ENCODE results near the gene HCRTR1.

The HCRTR1 gene

DNA sequence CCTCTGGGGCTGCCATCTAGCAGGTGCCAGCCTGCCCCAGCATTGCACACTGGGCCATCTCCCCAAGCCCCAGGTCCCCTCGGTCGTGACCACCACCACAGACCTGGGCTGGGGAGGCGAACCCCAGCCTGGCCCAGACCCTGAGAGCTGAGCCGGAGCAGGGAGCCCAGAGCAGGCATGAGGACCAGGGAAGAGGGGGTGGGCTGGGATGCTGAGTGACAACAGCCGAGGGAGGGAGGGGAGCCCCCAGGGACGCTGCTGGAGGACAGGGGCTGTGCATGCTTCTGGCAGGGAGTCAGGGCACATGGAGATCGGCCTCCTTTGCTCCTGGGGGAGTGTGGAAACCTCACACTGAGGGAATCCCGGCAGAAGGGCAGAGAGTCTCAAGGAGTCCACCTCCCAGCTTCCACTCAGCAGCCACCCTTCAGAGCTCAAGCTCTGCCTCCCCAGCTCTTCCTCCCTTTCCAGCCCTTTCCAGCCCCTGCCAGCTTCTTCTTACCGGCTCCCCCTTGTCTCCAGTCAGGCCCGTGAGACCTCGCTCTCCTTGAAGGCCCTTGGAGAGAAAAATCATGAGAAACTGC, 50.9 kb downstream of the HCRTR1 start:
- DNase-seq, result no peak

- no peak for DNase-seq
Observed at GRCh38 chr1:31669433-31669785, 51.9 kb downstream of the HCRTR1 start.

DNA sequence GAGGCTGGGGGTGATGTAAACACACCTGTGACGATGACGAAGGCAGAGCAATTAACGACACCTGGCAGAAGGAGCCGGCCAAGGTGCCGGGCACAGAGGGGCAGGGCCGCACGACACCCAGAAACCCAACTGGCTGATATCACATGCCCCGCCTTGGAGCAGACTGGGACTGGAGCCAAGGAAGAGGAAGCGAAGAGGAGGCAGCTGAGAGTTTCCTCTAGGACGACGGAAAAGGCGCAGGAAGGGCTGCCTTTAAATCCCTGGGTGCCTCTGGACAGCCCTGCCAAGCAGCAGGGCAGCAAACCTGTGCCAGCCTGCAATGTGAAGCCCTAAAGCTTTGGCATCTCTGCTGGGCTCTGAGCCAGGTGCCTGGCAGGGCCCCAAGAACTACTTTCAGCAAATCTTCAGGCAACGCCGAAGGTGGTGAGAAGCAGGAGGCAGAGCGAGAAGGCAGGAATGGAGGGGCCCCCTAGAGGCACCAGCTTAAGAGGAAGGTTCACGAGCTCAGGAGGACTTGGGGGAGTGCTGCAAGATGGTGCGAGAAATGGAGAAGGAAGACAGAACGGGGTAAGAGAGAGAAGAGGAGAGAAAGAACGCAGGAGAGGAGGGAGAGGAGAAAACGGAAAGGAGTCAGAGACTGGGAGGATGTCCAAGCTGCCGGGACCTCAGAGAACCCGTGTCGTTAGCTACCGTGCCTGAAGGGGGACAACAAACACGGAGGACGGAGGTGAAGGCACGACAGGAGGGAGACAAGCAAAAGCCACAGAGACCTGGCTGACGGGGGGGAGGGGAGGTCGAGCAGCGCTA, 52.5 kb downstream of the HCRTR1 start:
- DNase-seq, result peak in 1 of 2 experiments; percentile 11

DNA sequence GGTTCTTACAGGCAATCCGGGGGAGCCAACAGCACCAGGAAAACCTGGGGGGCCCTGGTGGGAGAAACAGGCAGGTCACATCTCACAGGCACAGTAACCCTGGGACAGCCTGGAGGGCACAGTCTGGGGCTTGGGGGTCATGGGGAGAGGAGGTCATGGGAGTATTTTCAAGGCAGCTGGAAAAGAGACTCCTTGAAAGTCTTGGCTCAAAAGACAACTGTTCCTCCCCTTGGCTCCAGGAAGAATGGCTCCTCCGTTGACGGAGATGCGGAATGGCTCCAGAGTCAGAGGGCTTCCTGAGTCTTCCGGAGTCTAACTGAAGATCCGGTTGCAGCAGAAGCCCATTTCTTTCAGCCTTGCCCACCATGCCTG, 53.1 kb downstream of the HCRTR1 start:
- DNase-seq, result no peak

- no peak for DNase-seq
Observed at GRCh38 chr1:31671147-31671546, 53.7 kb downstream of the HCRTR1 start.

DNA sequence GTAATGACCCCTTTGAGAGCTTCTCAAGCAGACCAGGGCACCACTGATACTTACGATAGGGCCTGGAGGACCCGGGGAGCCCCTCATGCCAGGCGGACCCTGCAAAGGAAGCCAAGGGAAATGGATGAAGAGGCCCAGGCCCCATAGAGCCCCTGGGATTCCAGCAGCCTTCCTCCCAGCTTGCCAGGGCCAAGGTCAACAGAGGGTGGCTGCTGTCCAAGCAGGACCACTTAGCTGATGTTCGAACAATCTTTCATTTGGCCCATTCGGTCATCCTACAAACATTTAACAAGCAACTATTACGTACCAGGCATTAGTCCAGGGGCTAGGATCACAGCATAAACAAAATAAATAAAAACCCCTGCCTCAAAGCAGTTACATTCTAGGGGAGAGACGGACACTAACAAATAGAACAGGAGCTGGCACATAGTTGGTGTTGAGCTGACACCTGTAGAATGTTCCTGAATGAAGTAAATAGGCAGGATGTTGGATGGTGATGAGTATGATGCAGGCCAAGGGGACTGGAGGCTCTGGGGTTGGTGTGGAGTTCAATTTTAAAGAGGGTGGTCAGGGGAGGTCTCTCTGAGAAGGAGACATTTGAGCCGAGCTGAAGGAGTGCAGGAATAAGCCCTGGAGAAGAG, 54.2 kb downstream of the HCRTR1 start:
- DNase-seq, result no peak

DNA sequence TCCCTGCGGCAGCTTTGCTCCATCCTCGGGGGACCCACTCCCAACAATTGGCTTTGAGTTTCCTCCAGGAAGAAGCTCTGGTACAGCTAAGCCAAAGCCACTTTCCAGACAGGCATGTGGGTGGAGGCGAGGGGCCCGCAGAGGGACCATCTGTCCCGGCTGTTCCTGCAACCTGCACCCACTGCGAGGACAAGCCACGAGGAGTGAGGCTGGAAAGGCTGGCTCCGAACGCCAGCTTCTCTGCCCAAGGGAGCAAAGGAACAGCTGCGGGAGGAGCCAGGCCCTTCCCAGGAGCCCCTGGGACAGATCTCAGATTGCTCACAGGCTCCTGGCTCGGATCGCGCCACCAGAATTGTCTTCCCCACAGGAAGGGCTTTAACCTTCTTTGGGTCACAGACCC, 55.5 kb downstream of the HCRTR1 start:
- DNase-seq, result no peak

GRCh38 chr1:31673433-31673832, 55.9 kb downstream of the HCRTR1 start:
- no peak for DNase-seq

DNA sequence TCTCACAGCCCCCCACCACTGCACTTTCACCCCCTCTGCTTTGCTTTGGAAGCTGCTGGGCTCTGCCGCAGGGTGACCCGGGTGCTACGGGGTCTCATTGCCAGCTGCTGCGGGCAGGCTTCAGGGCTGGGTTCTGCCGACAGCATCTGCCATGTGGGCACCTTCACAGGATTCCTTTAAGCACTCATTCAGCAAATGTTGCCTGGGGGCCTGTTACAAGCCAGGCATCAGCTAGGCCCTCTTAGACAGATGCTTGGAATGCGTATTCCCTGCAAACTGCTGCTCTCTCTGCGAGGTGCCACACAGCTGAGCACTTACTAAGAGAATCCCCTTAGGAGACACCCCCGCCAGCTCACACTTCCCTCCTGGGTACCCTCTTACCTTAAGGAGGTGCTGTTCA, 57.1 kb downstream of the HCRTR1 start:
- DNase-seq, result no peak

- no peak for DNase-seq
Observed at GRCh38 chr1:31675161-31675560, 57.7 kb downstream of the HCRTR1 start.

DNA sequence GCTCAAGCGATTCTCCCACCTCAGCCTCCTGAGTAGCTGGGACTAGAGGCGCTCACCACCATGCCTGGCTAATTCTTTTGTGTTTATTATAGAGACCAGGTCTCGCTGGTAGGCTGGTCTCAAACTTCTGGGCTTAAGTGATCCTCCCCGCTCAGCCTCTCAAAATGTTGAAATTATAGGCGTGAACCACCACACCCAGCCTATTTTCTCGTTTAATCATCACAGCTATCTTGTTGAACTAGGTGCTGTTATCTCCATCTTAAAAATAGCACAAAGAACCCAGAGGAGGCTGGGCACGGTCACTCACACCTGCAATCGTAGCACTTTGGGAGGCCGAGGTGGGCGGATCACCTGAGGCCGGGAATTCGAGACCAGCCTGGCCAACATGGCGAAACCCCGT, 58.3 kb downstream of the HCRTR1 start:
- no peak for DNase-seq
